HG02588 (cell line): ENCODE results near the gene ACOT11.

Experiments
- ATAC-seq: cut with Tn5 transposase; IDR thresholded peaks from one replicate; pipeline ENCODE4 v1.9.1; 2021; ENCODE audit warnings: mild to moderate bottlenecking, moderate library complexity; ENCODE audit not compliant: unreplicated experiment

ACOT11 gene

GRCh38 chr1:54559771-54560231, 11.8 kb downstream of the ACOT11 start:
- no peak for ATAC-seq

GRCh38 chr1:54564312-54565112, 16.5 kb downstream of the ACOT11 start:
- no peak for ATAC-seq

GRCh38 chr1:54565113-54565501, 17.1 kb downstream of the ACOT11 start:
- ATAC-seq: no peak

GRCh38 chr1:54566438-54567141, 18.6 kb downstream of the ACOT11 start:
- no peak for ATAC-seq

- ATAC-seq: no peak
Measured at GRCh38 chr1:54567961-54568360, 19.9 kb downstream of the ACOT11 start.

GRCh38 chr1:54569339-54569738, 21.3 kb downstream of the ACOT11 start:
- no peak for ATAC-seq

GRCh38 chr1:54570161-54570560, 22.1 kb downstream of the ACOT11 start:
- ATAC-seq: no peak

GRCh38 chr1:54571326-54571725, 23.3 kb downstream of the ACOT11 start:
- ATAC-seq: no peak

GRCh38 chr1:54571803-54572541, 23.9 kb downstream of the ACOT11 start:
- ATAC-seq: no peak

- ATAC-seq: no peak
Measured at GRCh38 chr1:54572542-54572850, 24.5 kb downstream of the ACOT11 start.

GRCh38 chr1:54574158-54574778, 26.2 kb downstream of the ACOT11 start:
- no peak for ATAC-seq

GRCh38 chr1:54575161-54575560, 27.1 kb downstream of the ACOT11 start:
- ATAC-seq: no peak

GRCh38 chr1:54575605-54576290, 27.7 kb downstream of the ACOT11 start:
- no peak for ATAC-seq

- ATAC-seq: no peak
Measured at GRCh38 chr1:54577612-54578011, 29.6 kb downstream of the ACOT11 start.

- ATAC-seq: no peak
Measured at GRCh38 chr1:54579337-54579781, 31.3 kb downstream of the ACOT11 start.

- no peak for ATAC-seq
Measured at GRCh38 chr1:54580856-54581550, 33.0 kb downstream of the ACOT11 start.

GRCh38 chr1:54581621-54582035, 33.6 kb downstream of the ACOT11 start:
- ATAC-seq: no peak

GRCh38 chr1:54582566-54583306, 34.7 kb downstream of the ACOT11 start:
- ATAC-seq: no peak

- no peak for ATAC-seq
Measured at GRCh38 chr1:54583307-54583686, 35.3 kb downstream of the ACOT11 start.
